DOHH2 (cell line): Measurements from ENCODE around the gene MCU.

Experiments
- H3F3A ChIP-seq: fragments of 200-600 bp; sonication (generic), shearing (Covaris generic); 2 replicates; pipeline ENCODE4 v1.6.0; 2016; ENCODE audit warnings: antibody characterized with exemption, mild to moderate bottlenecking; ENCODE audit not compliant: control insufficient read depth, insufficient read depth
- H3K27ac ChIP-seq: fragments of 200-600 bp; sonication (generic); 2 replicates; pipeline ENCODE4 v1.5.1; 2014; ENCODE audit warnings: low read depth, mild to moderate bottlenecking, low read length, moderate library complexity
- H3K27me3 ChIP-seq: fragments of 200-600 bp; sonication (generic); 2 replicates; pipeline ENCODE4 v1.6.1; 2014; ENCODE audit warnings: mild to moderate bottlenecking, low read length, mixed read lengths; ENCODE audit not compliant: control insufficient read depth
- H3K36me3 ChIP-seq: fragments of 200-600 bp; sonication (generic); 2 replicates; pipeline ENCODE4 v1.6.1; 2014; ENCODE audit warnings: mild to moderate bottlenecking, low read length, moderate library complexity, mixed read lengths; ENCODE audit not compliant: control insufficient read depth
- H3K4me1 ChIP-seq: fragments of 200-600 bp; sonication (generic); 2 replicates; pipeline ENCODE4 v1.6.1; 2014; ENCODE audit warnings: mild to moderate bottlenecking, low read length, mixed read lengths; ENCODE audit not compliant: control insufficient read depth
- H3K4me2 ChIP-seq: fragments of 200-600 bp; sonication (generic); 2 replicates; pipeline ENCODE4 v1.6.0; 2014; ENCODE audit warnings: mild to moderate bottlenecking, low read length, moderate library complexity
- H3K4me3 ChIP-seq: fragments of 200-600 bp; sonication (generic); 2 replicates; pipeline ENCODE4 v1.5.1; 2014; ENCODE audit warnings: mild to moderate bottlenecking, low read length, mixed read lengths
- H3K79me2 ChIP-seq: fragments of 200-600 bp; sonication (generic); 2 replicates; pipeline ENCODE4 v1.6.1; 2014; ENCODE audit warnings: mild to moderate bottlenecking, low read length, mixed read lengths; ENCODE audit not compliant: control insufficient read depth
- H3K9me2 ChIP-seq: fragments of 200-600 bp; sonication (generic); replicated peaks from 2 replicates; pipeline ENCODE4 v1.6.1; 2014; ENCODE audit warnings: mild to moderate bottlenecking, low read length, mixed read lengths; ENCODE audit not compliant: control insufficient read depth
- H3K9me3 ChIP-seq: fragments of 200-600 bp; sonication (generic); 2 replicates; pipeline ENCODE4 v1.6.1; 2014; ENCODE audit warnings: antibody characterized with exemption, low read length, mixed read lengths; ENCODE audit not compliant: control insufficient read depth, insufficient read depth
- H4K20me1 ChIP-seq: fragments of 200-600 bp; sonication (generic); 2 replicates; pipeline ENCODE4 v1.6.0; 2014; ENCODE audit warnings: low read depth, mild to moderate bottlenecking, antibody characterized with exemption, low read length, moderate library complexity; ENCODE audit not compliant: control insufficient read depth, insufficient read depth
- EZH2phosphoT487 ChIP-seq: fragments of 200-600 bp; sonication (generic); IDR thresholded peaks from 2 replicates; pipeline ENCODE4 v1.6.1; 2017; ENCODE audit warnings: borderline replicate concordance, mild to moderate bottlenecking, antibody characterized with exemption, low read length, moderate library complexity, mixed read lengths
- TF ChIP-seq, protein P1 (sequence below): fragments of 200-600 bp; sonication (generic); IDR thresholded peaks from one replicate; pipeline ENCODE4 v1.5.1; 2014; ENCODE audit warnings: antibody characterized with exemption, mild to moderate bottlenecking, low read depth, low read length; ENCODE audit not compliant: poor library complexity, severe bottlenecking

MCU gene

DNA sequence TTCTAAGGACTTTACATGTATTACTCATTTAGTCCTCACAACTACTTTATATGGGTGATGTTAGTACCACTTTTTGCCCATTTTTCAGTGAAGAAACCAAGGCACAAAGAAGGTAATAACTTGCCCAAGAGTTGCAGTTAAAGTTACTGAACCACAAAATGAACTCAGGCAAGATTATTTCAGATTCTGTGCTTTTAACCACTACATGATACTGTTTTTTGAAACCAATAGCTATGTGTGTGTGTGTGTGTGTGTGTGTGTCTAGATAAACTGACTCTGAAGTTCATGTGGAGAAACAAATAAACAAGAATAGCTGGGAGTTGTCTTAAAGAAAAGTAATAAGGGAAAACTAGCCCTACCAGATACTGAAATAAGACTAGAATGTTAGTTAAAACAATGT is 140.8 kb downstream of the MCU start:
- no peak overlapping the region for H3K27ac ChIP-seq
- no peaks in the 10 kb centered on the region for H3K79me2 ChIP-seq
- H3K4me2 ChIP-seq = no peak overlapping the region
- TF ChIP-seq, protein P1, sequence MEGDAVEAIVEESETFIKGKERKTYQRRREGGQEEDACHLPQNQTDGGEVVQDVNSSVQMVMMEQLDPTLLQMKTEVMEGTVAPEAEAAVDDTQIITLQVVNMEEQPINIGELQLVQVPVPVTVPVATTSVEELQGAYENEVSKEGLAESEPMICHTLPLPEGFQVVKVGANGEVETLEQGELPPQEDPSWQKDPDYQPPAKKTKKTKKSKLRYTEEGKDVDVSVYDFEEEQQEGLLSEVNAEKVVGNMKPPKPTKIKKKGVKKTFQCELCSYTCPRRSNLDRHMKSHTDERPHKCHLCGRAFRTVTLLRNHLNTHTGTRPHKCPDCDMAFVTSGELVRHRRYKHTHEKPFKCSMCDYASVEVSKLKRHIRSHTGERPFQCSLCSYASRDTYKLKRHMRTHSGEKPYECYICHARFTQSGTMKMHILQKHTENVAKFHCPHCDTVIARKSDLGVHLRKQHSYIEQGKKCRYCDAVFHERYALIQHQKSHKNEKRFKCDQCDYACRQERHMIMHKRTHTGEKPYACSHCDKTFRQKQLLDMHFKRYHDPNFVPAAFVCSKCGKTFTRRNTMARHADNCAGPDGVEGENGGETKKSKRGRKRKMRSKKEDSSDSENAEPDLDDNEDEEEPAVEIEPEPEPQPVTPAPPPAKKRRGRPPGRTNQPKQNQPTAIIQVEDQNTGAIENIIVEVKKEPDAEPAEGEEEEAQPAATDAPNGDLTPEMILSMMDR = no peak
- no peak for TF ChIP-seq EZH2phosphoT487
- no peaks in the 10 kb centered on the region for H3K36me3 ChIP-seq
- H3K9me3 ChIP-seq = no peaks in the 10 kb centered on the region
- H3K4me1 ChIP-seq = no peaks in the 10 kb centered on the region
- H3K27me3 ChIP-seq = no peaks in the 10 kb centered on the region
- H3F3A ChIP-seq = no peaks in the 10 kb centered on the region
- no peaks in the 10 kb centered on the region for H4K20me1 ChIP-seq
- H3K9me2 ChIP-seq = no peaks in the 10 kb centered on the region
- no peak overlapping the region for H3K4me3 ChIP-seq

DNA sequence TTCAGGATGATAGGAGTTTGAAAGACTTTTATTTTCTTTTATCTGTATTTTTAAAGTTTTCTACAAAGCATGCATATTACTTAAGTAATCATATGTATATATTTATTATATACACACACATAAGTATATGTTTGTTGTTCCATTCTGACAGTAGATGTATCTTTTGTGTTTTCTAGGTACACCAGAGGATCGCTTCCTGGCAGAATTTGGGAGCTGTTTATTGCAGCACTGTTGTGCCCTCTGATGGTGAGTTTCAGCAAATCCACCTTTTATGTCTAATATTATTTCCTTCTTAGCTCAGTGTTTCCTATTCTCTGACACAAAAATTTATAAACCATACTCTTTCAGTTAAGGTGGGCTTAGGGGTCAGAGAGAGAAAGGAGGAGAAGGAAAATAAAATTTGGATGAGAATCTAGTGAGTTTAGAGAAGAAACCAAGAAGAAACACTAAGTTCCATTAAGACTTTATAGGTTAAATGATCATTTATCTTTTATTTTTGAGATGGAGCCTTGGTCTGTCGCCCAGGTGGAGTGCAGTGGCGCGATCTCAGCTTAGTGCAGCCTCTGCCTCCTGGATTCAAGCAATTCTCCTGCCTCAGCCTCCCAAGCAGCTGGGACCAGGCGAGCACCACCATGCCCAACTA is 142.4 kb downstream of the MCU start:
- Histone ChIP-seq H3K4me2 (no peak overlapping the region), H3F3A (no peaks in the 10 kb centered on the region), H3K4me3 (no peak overlapping the region), H3K4me1 (no peaks in the 10 kb centered on the region), H3K9me2 (no peaks in the 10 kb centered on the region), H3K27ac (no peak overlapping the region), H3K9me3 (no peaks in the 10 kb centered on the region), H4K20me1 (no peaks in the 10 kb centered on the region), H3K79me2 (no peaks in the 10 kb centered on the region), H3K27me3 (no peaks in the 10 kb centered on the region), H3K36me3 (no peaks in the 10 kb centered on the region)
- TF ChIP-seq, protein P1 = peak; percentile 49
- TF ChIP-seq EZH2phosphoT487 = no peak

DNA sequence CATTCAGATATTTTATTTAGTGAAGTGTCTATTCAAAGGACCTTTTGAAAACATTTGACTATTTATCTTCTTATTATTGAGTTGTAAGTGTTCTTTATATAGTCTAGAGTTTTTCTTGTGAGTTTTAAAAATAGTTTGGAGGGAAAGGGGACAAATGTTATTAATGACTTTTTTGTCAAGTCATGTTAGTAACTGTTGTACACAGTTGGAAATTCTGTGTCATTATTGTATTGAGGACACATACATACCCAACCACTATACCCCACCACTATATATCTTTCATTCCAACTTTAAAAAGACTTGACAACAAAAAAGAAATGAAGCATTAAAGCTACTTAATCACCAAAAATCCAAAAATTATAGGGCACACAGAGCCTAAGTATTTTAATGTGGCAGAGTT is 148.4 kb downstream of the MCU start:
- no peak overlapping the region for H3K27ac ChIP-seq
- no peaks in the 10 kb centered on the region for H3K9me2 ChIP-seq
- H3K4me3 ChIP-seq = no peak overlapping the region
- no peaks in the 10 kb centered on the region for H3K79me2 ChIP-seq
- H3K4me1 ChIP-seq = no peaks in the 10 kb centered on the region
- H3K4me2 ChIP-seq = no peak overlapping the region
- TF ChIP-seq EZH2phosphoT487 = no peak
- TF ChIP-seq, protein P1 = no peak
- H3K9me3 ChIP-seq = no peaks in the 10 kb centered on the region
- H3K36me3 ChIP-seq = no peaks in the 10 kb centered on the region
- H4K20me1 ChIP-seq = no peaks in the 10 kb centered on the region
- H3F3A ChIP-seq = no peaks in the 10 kb centered on the region
- no peaks in the 10 kb centered on the region for H3K27me3 ChIP-seq
